Measurements from ENCODE around the gene DLG2. TPM values are rescaled to one million over a fixed set of nuclear protein-coding genes. Genes with fewer than 3 reads are reported as not detected.

The DLG2 gene
- total RNA-seq, 1 experiment from 2014 or later: 17.5 TPM

GRCh38 chr11:85495918-85496317 lies 131.2 kb downstream of the DLG2 start:
- POLR2A ChIA-PET: no interaction called here
- no peak overlapping the region for H3K27ac Mint-ChIP-seq
- peaks cover 17% of the 10 kb centered on the region for H3K9me3 Mint-ChIP-seq
- TF ChIP-seq ZSCAN18 (CRISPR knock-in tag; IDR thresholded peaks at IDR 0.05) (no peak), FOXP4 (CRISPR knock-in tag; IDR thresholded peaks at IDR 0.05) (no peak), TP53 (CRISPR knock-in tag; IDR thresholded peaks at IDR 0.05) (no peak), NR3C1 (CRISPR knock-in tag; conservative IDR thresholded peaks at IDR 0.05; ENCODE audit: low read depth) (no peak), ZNF423 (CRISPR knock-in tag; IDR thresholded peaks at IDR 0.05) (no peak), ATF3 (CRISPR knock-in tag; conservative IDR thresholded peaks at IDR 0.05) (no peak), TEAD4 (CRISPR knock-in tag; IDR thresholded peaks at IDR 0.05) (no peak), SMAD4 (CRISPR knock-in tag; IDR thresholded peaks at IDR 0.05) (no peak), MLX (CRISPR knock-in tag; IDR thresholded peaks at IDR 0.05) (no peak), E2F4 (CRISPR knock-in tag; IDR thresholded peaks at IDR 0.05; ENCODE audit: borderline replicate concordance, low read depth) (no peak), TEAD1 (CRISPR knock-in tag; IDR thresholded peaks at IDR 0.05) (no peak), USF2 (CRISPR knock-in tag; IDR thresholded peaks at IDR 0.05) (no peak), ZNF281 (CRISPR knock-in tag; IDR thresholded peaks at IDR 0.05) (no peak)
- H3K27me3 Mint-ChIP-seq (ENCODE audit: low read depth): no peaks in the 10 kb centered on the region
- H3K36me3 Mint-ChIP-seq: peaks cover 15% of the 10 kb centered on the region
- H3K4me1 Mint-ChIP-seq: peaks cover 19% of the 10 kb centered on the region
- no peak overlapping the region for H3K4me3 Mint-ChIP-seq
- no peak for DNase-seq (ENCODE audit: low spot score)
- no peak for ATAC-seq
- CTCF ChIA-PET: no interaction called here

GRCh38 chr11:85494396-85494795 lies 132.7 kb downstream of the DLG2 start:
- ChIA-PET CTCF (no interaction called here), POLR2A (no interaction called here)
- H3K27me3 Mint-ChIP-seq (ENCODE audit: low read depth): no peaks in the 10 kb centered on the region
- ATAC-seq: no peak
- H3K4me1 Mint-ChIP-seq: peaks cover 6% of the 10 kb centered on the region
- H3K27ac Mint-ChIP-seq: no peak overlapping the region
- peaks cover 15% of the 10 kb centered on the region for H3K36me3 Mint-ChIP-seq
- H3K4me3 Mint-ChIP-seq: no peak overlapping the region
- TF ChIP-seq ZBTB21 (CRISPR knock-in tag; IDR thresholded peaks at IDR 0.05; ENCODE audit: borderline replicate concordance) (no peak), ATF6 (CRISPR knock-in tag; IDR thresholded peaks at IDR 0.05) (no peak), JAZF1 (CRISPR knock-in tag; IDR thresholded peaks at IDR 0.05) (no peak), E2F4 (CRISPR knock-in tag; IDR thresholded peaks at IDR 0.05; ENCODE audit: borderline replicate concordance, low read depth) (no peak), ATF1 (CRISPR knock-in tag; IDR thresholded peaks at IDR 0.05) (no peak), USF1 (CRISPR knock-in tag; IDR thresholded peaks at IDR 0.05) (no peak), ZNF317 (CRISPR knock-in tag; IDR thresholded peaks at IDR 0.05; ENCODE audit: borderline replicate concordance, low read depth) (no peak)
- peaks cover 17% of the 10 kb centered on the region for H3K9me3 Mint-ChIP-seq
- no peak for DNase-seq (ENCODE audit: low spot score)

Data from WTC11 (cell line).